RPMI7951 (cell line): ENCODE data around the gene TRAPPC2B. TPM values are rescaled to one million over a fixed set of nuclear protein-coding genes. Genes with fewer than 3 reads are reported as not detected.

Source experiments
- DNase-seq: peaks from one replicate; pipeline ENCODE4 v3.0.0-alpha.2; 2012; ENCODE audit warnings: low read depth
- total RNA-seq: library from RNA; depleted of rRNA; stranded (reverse); fragments of >200 nt; shearing (Covaris generic); gene quantifications from 2 replicates; pipeline ENCODE4 v1.2.3, GENCODE V29; 2014; rRNA removed

TRAPPC2B gene
- total RNA-seq: 44.2 and 56.7 TPM in 2 replicates

GRCh38 chr19:57362997-57363687 is at the start of gene TRAPPC2B, which contains the start of gene ZNF547:
TRAPPC2B (plus strand) TSS chr19:57363551; CDS start chr19:57364834, 1,283 bp downstream.
ZNF547 (plus strand) TSS chr19:57363551; CDS start chr19:57368556, 5,005 bp downstream.
- DNase-seq: peak; percentile 100

GRCh38 chr19:57314146-57314545 is 49.2 kb upstream of the TRAPPC2B start:
- DNase-seq: no peak

DNA sequence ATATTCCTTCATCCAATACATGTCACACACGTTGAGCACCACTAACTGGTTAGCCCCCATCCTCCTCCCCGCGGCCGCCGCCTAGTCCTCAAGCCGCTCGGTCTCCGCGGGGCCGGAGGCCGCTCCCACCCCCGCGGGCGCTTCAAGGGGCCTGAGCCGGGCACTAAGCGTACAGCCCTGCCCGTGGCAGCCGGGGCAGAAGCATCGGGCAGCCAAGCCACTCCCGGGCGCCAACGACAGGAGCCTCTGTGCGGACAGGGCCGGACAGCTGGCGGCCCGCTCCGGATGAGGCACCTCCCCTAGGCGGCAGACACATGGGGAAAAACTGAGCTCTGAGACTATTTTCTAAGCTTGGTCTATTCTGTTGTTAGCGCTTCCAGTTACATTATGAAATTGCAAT is 45.8 kb upstream of the TRAPPC2B start:
- peak; percentile 24 for DNase-seq

DNA sequence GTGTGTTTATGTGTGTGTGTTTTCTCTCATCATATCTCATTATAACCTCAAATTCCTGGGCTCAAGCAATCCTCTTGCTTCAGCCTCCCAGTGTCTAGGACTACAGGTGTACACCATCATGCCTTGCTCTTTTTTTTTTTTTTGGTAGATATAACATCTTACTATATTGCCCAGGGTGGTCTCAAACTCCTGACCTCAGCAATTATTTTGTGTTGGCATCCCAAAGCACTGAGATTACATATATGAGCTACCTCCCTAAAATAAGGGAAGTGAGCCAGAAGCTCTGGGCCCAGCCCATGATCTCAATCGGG is 43.5 kb upstream of the TRAPPC2B start:
- no peak for DNase-seq

GRCh38 chr19:57320180-57321084 is 42.9 kb upstream of the TRAPPC2B start, which contains the start of gene ZNF543:
ZNF543 (plus strand) TSS chr19:57320472; CDS start chr19:57320854, 382 bp downstream.
- peak; percentile 96 for DNase-seq

DNA sequence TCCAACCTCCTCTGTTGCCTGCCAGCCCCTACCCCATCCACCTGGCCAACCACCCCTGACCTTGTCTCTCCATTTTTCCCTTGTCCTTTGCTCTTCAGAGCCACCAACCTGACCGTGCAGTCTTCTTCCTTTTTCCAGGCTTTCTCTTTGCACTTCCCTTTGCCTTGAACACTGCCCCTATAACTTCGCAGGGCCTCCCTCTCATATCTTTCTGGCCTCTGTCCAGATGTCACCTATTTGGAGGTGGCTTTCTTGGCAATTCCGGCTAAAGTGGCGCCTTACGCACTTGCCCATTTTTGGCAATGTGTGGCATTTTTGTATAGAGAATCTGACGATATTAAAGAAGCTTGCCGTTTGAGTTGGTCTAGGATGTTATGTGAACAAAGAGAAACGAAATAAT is 42.2 kb upstream of the TRAPPC2B start:
- DNase-seq: no peak

DNA sequence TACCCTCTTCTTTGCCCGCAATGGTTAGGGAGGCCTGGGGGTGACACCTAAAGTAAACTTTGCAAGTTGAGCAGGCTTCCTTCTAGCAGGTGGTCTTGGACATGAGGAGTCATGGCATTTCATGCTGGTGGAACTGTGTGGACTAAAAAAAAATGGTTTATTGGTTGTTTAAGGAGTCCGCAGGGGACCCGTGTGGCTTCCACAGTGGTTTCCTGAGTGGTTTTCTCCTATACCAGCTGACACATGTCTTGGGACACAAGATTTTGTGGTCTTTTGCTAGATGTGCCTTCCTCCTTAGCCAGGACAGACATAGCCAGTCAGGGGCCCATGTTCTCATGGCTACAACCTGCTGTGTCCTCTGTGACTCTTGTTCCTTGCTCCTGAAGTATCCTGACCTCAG is 41.6 kb upstream of the TRAPPC2B start:
- no peak for DNase-seq

GRCh38 chr19:57324992-57325391 is 38.4 kb upstream of the TRAPPC2B start:
- DNase-seq: no peak

DNA sequence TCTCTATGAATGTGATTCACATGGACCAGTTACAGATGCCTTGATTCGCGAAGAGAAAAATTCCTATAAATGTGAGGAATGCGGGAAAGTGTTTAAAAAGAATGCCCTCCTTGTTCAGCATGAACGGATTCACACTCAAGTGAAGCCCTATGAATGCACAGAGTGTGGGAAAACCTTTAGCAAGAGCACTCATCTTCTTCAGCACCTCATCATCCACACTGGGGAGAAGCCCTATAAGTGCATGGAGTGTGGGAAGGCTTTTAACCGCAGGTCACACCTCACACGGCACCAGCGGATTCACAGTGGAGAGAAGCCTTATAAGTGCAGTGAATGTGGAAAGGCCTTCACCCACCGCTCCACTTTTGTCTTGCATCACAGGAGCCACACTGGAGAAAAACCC is 35.4 kb upstream of the TRAPPC2B start:
- DNase-seq: no peak

DNA sequence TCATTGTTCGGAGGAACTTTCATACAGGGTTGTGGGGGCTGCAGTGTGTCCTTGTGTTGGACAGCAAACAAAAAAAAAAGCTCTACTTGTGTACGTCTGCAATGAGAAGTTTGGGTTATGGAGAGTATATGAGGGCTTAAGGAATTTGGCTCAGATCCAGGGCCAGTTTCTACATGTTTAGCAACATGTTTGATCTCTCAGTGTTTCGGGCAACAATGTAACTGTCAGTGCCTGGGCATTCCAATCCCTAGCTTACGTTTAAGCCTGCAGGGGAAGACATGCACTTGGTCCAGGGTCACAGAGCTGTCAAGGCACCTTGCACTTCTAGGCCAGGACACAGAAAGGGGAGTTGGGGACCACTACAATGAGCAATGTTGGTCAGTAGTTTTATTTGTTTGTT is 29.2 kb upstream of the TRAPPC2B start:
- no peak for DNase-seq

GRCh38 chr19:57338877-57339276 is 24.5 kb upstream of the TRAPPC2B start:
- peak; percentile 34 for DNase-seq

- DNase-seq: no peak
Measured at GRCh38 chr19:57342582-57342981, 20.8 kb upstream of the TRAPPC2B start.

DNA sequence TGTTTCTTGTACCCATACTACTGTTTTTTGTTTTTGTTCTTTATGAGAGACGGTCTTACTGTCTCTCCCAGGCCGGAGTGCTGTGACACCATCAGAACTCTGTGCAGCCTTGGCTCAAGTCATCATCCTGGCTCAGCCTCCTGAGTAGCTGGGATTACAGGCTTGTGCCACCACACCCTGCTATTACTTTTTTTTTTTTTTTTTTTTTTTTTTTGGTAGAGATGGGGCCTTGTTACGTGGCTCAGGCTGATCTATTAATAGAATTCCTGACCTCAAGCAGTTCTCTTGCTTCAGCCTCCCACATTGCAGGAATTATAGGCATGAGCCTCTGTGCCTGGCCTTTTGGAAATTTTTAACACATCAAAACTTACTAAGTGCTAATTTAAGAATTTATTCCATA is 15.2 kb upstream of the TRAPPC2B start:
- peak; percentile 63 for DNase-seq

DNA sequence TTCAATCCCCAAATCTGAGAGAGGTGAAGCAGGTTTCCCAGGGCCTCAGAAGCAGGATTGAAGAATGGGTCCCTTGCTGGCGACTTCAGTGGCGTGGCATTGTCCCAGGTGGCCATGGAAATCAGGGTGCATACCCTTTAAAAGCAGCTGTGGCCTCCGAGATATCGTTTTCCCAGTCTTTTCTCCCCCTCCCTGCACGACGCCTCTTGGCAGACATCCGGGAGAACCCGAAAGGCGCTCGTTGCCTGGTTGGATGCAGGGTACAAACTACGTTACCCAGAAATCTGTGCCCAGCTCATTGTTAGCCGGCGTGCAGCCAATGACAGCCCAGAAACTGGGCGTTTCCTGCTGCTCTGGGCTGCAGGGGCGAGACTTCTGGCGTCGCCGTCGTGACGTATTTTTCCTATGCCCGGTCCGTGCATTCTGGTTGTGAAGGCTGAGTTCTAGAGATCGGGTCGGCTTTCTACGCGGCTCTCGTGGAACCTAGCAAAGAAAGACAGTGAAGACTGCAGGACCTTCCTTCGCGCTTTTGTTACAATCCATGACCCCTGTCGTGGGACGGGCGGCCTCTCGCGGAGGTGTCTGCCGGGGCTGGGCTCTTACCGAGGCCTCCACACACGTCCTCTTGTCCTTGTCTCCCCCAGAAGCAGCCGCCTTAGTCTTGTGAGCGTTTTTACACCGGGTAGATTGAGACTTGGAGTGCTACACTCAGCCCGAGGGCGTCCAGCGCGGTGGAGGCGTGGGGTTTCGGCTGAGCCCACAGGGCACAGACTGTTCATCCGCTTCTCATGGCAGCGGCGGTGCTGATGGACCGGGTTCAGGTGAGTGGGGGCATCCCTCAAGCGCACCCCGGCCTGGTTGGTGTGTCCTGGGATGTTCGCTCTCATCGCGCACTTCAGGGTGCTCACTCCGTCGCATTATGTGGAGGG is 12.2 kb upstream of the TRAPPC2B start, which contains the start of gene ZNF304:
TSS of gene ZNF304 (plus strand) at position 395 of the 929 bp plus-strand sequence. CDS start at position 789, 394 bp downstream.
- DNase-seq: peak; percentile 98

DNA sequence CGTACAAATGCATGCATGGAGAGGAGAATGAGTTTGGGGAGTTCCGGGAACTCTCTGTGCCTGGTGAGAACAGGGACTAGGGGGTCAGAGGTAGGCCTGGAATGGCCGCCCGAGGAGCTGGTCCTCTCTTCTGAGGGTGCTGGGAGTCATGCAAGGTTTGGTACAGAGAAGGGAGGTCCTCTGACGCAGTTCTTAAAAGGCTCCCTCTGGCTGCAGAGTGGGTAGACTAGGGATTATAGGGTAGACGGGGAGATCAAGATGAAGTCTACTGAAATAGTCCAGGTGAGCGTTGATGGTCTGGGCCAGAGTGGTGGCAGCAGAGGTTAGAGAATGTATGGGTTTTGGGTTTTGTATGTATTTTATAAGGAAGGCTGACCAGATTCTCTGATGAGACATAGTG is 11.5 kb upstream of the TRAPPC2B start:
- peak; percentile 16 for DNase-seq

- DNase-seq: no peak
Measured at GRCh38 chr19:57355916-57356315, 7.4 kb upstream of the TRAPPC2B start.

- DNase-seq: no peak
Measured at GRCh38 chr19:57357406-57357805, 5.9 kb upstream of the TRAPPC2B start.

DNA sequence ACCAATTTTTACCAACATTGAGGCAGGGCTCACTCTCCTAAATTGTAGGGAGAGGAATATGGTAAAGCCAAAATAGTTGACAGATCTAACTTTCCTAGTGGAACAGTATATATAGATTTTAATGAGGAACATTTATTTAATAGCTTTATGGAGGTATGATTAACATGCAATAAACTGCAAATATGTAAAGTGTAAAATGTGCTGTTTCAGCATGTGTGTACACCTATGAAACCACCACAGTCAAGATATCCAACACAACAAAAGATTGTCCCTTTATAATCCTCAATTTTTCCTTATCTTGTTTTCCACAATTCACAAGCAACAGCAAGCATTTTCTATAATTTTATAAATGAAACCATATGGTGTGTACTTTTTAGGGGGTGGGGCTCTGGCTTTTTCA is 4.1 kb upstream of the TRAPPC2B start:
- DNase-seq: no peak

DNA sequence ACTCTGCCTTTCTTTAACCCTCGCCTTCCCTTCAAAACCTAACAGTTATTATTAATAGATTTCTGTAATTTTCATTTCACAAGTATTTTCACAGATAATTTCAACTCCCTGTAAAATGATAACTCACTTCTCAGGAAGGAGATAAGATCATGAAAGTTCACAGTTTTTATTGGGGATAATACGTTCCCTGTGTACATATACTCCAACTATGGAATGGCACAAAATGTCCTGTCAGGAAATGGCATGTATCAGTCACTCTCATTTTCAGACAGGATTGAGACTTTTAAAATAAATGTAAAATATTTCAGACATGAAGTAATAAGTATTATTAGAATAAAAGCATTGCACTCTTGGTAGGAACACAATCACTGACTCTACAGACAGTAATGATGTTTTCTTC is 932 bp upstream of the TRAPPC2B start:
- no peak for DNase-seq

DNA sequence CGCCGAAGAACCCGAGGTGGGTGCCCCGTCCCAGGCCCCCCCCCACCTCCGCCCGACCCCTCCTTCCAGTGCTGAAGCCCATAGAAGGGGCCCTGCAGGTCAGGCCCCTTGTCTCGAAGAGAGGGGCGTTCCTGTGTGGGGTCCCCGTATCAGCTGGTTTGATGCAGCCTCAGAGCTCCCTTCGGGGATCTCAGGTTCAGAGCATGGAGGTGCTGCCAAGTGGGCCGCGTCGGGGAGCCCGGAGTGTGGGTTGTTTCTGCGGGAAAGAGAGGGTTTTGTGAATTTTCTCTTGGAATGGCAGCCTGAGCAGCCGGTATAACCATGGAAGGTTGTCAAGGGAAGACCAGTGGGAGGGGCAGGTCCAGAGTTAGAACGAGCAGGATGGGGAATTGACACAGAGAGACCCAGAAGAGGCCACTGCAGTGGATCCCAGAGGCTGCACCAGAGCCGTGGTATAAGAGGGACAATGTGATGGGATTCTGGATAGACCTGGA is 384 bp downstream of the TRAPPC2B start:
- peak; percentile 21 for DNase-seq

DNA sequence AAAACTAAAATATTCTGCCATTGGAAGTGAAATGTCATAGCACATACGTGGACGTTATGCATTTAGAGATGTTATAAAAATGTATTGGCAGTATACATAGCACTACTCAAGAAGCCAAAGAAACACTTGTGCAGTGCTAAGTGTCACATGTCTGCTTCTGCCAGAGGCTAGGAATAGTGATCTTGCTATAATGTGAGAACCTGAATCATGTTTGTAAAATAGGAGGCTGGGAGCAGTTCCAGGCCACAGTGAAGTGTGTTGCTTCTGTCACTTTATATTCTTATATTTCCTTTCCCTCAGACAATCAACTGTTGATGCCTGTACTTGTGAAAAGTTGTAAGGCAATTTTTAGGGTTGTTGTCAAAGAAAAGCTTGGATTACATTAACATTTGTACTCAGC is 3.4 kb downstream of the TRAPPC2B start:
- no peak for DNase-seq
